GM19468 (cell line): ENCODE measurements around the gene ENOSF1.

Source experiments
- ATAC-seq: cut with Tn5 transposase; IDR thresholded peaks from one replicate; pipeline ENCODE4 v1.9.1; 2021; ENCODE audit warnings: mild to moderate bottlenecking, moderate library complexity, moderate number of reproducible peaks; ENCODE audit not compliant: unreplicated experiment; ENCODE audit errors: extremely low read depth

The ENOSF1 gene

GRCh38 chr18:647304-647703, 65.1 kb downstream of the ENOSF1 start:
- ATAC-seq = no peak

GRCh38 chr18:644395-645004, 67.9 kb downstream of the ENOSF1 start:
- no peak for ATAC-seq

GRCh38 chr18:641224-641623, 71.2 kb downstream of the ENOSF1 start:
- ATAC-seq = no peak

- ATAC-seq = no peak
These were observed 77.3 kb downstream of the ENOSF1 start for GRCh38 chr18:635171-635570.

GRCh38 chr18:634551-635045, 77.8 kb downstream of the ENOSF1 start:
- ATAC-seq = no peak

- ATAC-seq = no peak
These were observed 80.9 kb downstream of the ENOSF1 start for GRCh38 chr18:631560-631959.

GRCh38 chr18:629269-630150, 82.9 kb downstream of the ENOSF1 start:
- ATAC-seq = no peak

- no peak for ATAC-seq
These were observed 85.2 kb downstream of the ENOSF1 start for GRCh38 chr18:627231-627630.

- ATAC-seq = no peak
These were observed 88.4 kb downstream of the ENOSF1 start for GRCh38 chr18:623761-624620.

- no peak for ATAC-seq
These were observed 90.1 kb downstream of the ENOSF1 start for GRCh38 chr18:622289-622688.

- ATAC-seq = no peak
These were observed 91.0 kb downstream of the ENOSF1 start for GRCh38 chr18:621291-622043.
